Activated T-cell treated with anti-CD3 and anti-CD28 coated beads, Interleukin-2, amount 50 U/mL, for 1 hour (primary cell): Measurements from ENCODE around the gene GPR78.
"Not testable (repeated sequence)": the region's sequence is repeated elsewhere in the genome, so short reads cannot be mapped to it uniquely, and the experiment has no call there.

Experiments used
- DNase-seq: peaks from one replicate; pipeline ENCODE4 v3.0.0-alpha.2; 2020

GPR78 gene

DNA sequence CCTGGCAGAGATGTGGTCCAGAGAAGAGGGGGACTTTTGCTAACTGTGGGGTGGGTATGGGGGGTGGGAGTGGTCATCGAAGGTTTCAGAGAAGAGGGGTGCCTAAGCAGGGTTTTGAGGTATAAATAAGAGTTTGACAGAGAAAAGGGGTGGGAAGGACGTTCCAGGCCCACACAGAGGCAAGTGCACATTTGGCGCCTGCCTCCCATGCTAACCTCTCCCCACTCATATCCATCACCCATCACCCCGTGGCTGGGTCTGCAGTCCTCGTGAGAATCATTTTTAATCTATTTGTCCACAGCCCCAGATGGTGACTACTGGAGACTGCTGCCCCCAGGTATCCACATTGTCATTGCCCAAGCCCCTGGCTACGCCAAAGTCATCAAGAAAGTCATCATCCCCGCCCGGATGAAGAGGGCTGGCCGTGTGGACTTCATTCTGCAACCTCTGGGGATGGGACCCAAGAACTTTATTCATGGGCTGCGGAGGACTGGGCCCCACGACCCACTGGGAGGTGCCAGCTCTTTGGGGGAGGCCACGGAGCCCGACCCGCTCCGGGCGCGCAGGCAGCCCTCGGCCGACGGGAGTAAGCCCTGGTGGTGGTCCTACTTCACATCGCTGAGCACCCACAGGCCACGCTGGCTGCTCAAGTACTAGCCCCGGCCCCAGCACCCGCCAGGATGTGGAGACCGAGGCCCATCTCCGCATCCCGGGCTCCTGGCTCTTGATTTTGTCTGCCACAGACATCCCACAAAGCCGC is 38.9 kb downstream of the GPR78 start:
- no peak for DNase-seq

DNA sequence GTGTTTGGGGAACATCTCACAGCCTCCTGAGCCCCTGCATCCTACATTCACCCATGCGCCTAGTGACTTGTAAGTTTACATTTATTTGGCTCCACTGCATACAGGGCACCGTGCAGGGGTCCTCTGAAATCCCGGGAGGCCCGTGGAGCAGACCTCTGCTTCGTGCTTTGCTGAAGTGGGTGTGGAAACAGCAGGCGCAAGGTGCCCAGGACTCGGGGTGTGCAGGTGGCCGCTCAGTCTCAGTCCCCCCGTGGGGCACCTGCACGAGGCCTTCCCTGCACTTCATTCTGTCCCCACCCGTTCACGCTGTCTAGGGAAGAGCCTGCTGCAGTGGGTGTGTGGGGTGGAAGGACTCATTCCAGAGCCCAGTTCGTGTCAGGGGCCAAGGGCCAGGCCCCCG is 40.9 kb downstream of the GPR78 start:
- DNase-seq = not testable (repeated sequence)

DNA sequence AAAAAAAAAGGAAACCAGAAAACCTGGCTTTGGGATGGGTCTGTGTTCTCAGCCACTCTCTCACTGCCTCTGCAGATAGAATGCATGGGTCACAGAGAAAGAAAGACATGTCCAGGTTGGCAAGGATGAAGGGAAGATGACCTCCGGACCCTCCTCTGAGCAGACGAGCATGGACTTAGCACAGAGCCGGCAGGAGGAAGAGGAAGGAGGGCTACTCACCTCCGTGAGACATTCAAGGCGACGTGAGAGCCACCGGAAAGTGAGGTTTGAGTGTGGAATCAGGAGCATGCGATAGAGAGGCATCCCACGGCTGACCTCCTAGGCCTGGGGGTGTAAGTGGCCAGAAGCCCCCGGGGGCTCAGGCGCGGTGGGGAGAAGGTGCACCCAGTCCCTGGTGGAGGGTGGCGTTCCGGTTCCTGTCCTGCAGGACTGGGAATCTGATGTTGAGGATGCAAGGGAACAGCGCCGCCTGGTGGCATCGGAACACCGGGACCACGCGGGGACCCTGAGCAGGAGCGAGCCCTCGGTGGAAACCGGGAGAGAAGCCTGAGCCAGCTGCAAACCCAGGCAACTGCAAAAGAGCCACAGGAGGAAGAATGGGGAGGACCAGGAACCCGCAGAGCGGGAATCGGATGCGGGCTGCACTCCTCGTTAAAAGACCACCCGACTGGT is 44.5 kb downstream of the GPR78 start:
- DNase-seq = not testable (repeated sequence)

DNA sequence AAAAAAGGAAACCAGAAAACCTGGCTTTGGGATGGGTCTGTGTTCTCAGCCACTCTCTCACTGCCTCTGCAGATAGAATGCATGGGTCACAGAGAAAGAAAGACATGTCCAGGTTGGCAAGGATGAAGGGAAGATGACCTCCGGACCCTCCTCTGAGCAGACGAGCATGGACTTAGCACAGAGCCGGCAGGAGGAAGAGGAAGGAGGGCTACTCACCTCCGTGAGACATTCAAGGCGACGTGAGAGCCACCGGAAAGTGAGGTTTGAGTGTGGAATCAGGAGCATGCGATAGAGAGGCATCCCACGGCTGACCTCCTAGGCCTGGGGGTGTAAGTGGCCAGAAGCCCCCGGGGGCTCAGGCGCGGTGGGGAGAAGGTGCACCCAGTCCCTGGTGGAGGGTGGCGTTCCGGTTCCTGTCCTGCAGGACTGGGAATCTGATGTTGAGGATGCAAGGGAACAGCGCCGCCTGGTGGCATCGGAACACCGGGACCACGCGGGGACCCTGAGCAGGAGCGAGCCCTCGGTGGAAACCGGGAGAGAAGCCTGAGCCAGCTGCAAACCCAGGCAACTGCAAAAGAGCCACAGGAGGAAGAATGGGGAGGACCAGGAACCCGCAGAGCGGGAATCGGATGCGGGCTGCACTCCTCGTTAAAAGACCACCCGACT is 50.2 kb downstream of the GPR78 start:
- DNase-seq = not testable (repeated sequence)

GRCh38 chr4:8631896-8632295 is 51.7 kb downstream of the GPR78 start:
- not testable (repeated sequence) for DNase-seq

- not testable (repeated sequence) for DNase-seq
Observed at GRCh38 chr4:8634773-8635172, 54.6 kb downstream of the GPR78 start.

GRCh38 chr4:8635897-8636554 is 55.8 kb downstream of the GPR78 start:
- not testable (repeated sequence) for DNase-seq
